Measurements from ENCODE around the gene RAVER2. TPM values are rescaled to one million over a fixed set of nuclear protein-coding genes. Genes with fewer than 3 reads are reported as not detected.
"Not testable (repeated sequence)": the region's sequence is repeated elsewhere in the genome, so short reads cannot be mapped to it uniquely, and the experiment has no call there.

RAVER2 gene
- polyA plus RNA-seq, 1 donor (not counting 4 experiments of a cell fraction or from before 2014, with no cell fraction given): 9.1 TPM

- no peak overlapping the region for H3K4me2 ChIP-seq (ENCODE audit: control insufficient read depth, extremely low read depth, insufficient read depth, low read depth, low read length)
- H3K9me1 ChIP-seq (ENCODE audit: control insufficient read depth, extremely low read depth, insufficient read depth, low read length): no peaks in the 10 kb centered on the region
- dilution Hi-C loops (cut with MboI; ENCODE audit: extremely low pct_ligation_motif_present, low sequenced_read_pairs): no loop called here
- H3K4me3 ChIP-seq (ENCODE audit: control insufficient read depth in 2 of 3, extremely low read depth in 1 of 3, insufficient read depth in 2 of 3, low read depth in 1 of 3, low read length in 3 of 3): no peak overlapping the region
- TF ChIP-seq, protein P1, sequence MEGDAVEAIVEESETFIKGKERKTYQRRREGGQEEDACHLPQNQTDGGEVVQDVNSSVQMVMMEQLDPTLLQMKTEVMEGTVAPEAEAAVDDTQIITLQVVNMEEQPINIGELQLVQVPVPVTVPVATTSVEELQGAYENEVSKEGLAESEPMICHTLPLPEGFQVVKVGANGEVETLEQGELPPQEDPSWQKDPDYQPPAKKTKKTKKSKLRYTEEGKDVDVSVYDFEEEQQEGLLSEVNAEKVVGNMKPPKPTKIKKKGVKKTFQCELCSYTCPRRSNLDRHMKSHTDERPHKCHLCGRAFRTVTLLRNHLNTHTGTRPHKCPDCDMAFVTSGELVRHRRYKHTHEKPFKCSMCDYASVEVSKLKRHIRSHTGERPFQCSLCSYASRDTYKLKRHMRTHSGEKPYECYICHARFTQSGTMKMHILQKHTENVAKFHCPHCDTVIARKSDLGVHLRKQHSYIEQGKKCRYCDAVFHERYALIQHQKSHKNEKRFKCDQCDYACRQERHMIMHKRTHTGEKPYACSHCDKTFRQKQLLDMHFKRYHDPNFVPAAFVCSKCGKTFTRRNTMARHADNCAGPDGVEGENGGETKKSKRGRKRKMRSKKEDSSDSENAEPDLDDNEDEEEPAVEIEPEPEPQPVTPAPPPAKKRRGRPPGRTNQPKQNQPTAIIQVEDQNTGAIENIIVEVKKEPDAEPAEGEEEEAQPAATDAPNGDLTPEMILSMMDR (optimal IDR thresholded peaks at IDR 0.05 in 1 of 3, IDR thresholded peaks at IDR 0.05 in 1 of 3, conservative IDR thresholded peaks at IDR 0.05 in 1 of 3; ENCODE audit: extremely low read depth in 1 of 3, insufficient read depth in 2 of 3, low read length in 3 of 3): no peak
- no peak for TF ChIP-seq EZH2 (IDR thresholded peaks at IDR 0.05; ENCODE audit: low read length)
- DNase-seq (ENCODE audit: low read depth, low spot score): no peak
- H3K79me2 ChIP-seq (ENCODE audit: control insufficient read depth, insufficient read depth, low read length): no peaks in the 10 kb centered on the region
- H3K27me3 ChIP-seq (ENCODE audit: control insufficient read depth, extremely low read depth, insufficient read depth, low read length): no peaks in the 10 kb centered on the region
- no peaks in the 10 kb centered on the region for H3K4me1 ChIP-seq (ENCODE audit: control insufficient read depth, extremely low read depth, insufficient read depth, low read length)
- FAIRE-seq: no peak
- no peaks in the 10 kb centered on the region for H3K9me3 ChIP-seq (ENCODE audit: control insufficient read depth, low read depth, low read length)
- H3K27ac ChIP-seq (ENCODE audit: control insufficient read depth, insufficient read depth, low read length): no peak overlapping the region
- H4K20me1 ChIP-seq (ENCODE audit: control insufficient read depth, extremely low read depth, insufficient read depth, low read length): no peaks in the 10 kb centered on the region
- H3K36me3 ChIP-seq (ENCODE audit: control insufficient read depth in 2 of 2, extremely low read depth in 1 of 2, insufficient read depth in 2 of 2, low read length in 2 of 2): no peaks in the 10 kb centered on the region
- H3K9ac ChIP-seq (ENCODE audit: control insufficient read depth, extremely low read depth, insufficient read depth, low read length): no peak overlapping the region
- H2AFZ ChIP-seq (ENCODE audit: control insufficient read depth, low read length): no peak overlapping the region
Measured at GRCh38 chr1:64701886-64702285, 43.0 kb upstream of the RAVER2 start.

GRCh38 chr1:64702670-64703069, 42.2 kb upstream of the RAVER2 start:
- H3K4me3 ChIP-seq (ENCODE audit: control insufficient read depth in 2 of 3, extremely low read depth in 1 of 3, insufficient read depth in 2 of 3, low read depth in 1 of 3, low read length in 3 of 3); H2AFZ ChIP-seq (ENCODE audit: control insufficient read depth, low read length); H4K20me1 ChIP-seq (ENCODE audit: control insufficient read depth, extremely low read depth, insufficient read depth, low read length); H3K79me2 ChIP-seq (ENCODE audit: control insufficient read depth, insufficient read depth, low read length); H3K4me2 ChIP-seq (ENCODE audit: control insufficient read depth, extremely low read depth, insufficient read depth, low read depth, low read length); FAIRE-seq; H3K4me1 ChIP-seq (ENCODE audit: control insufficient read depth, extremely low read depth, insufficient read depth, low read length); H3K9me3 ChIP-seq (ENCODE audit: control insufficient read depth, low read depth, low read length); H3K27ac ChIP-seq (ENCODE audit: control insufficient read depth, insufficient read depth, low read length); dilution Hi-C loops (cut with MboI; ENCODE audit: extremely low pct_ligation_motif_present, low sequenced_read_pairs); H3K36me3 ChIP-seq (ENCODE audit: control insufficient read depth in 2 of 2, extremely low read depth in 1 of 2, insufficient read depth in 2 of 2, low read length in 2 of 2); H3K9ac ChIP-seq (ENCODE audit: control insufficient read depth, extremely low read depth, insufficient read depth, low read length); H3K9me1 ChIP-seq (ENCODE audit: control insufficient read depth, extremely low read depth, insufficient read depth, low read length); H3K27me3 ChIP-seq (ENCODE audit: control insufficient read depth, extremely low read depth, insufficient read depth, low read length); DNase-seq (ENCODE audit: low read depth, low spot score): not testable (repeated sequence)

- Histone ChIP-seq H3K9me1 (ENCODE audit: control insufficient read depth, extremely low read depth, insufficient read depth, low read length) (no peaks in the 10 kb centered on the region), H3K4me2 (ENCODE audit: control insufficient read depth, extremely low read depth, insufficient read depth, low read depth, low read length) (no peak overlapping the region), H4K20me1 (ENCODE audit: control insufficient read depth, extremely low read depth, insufficient read depth, low read length) (no peaks in the 10 kb centered on the region), H3K4me1 (ENCODE audit: control insufficient read depth, extremely low read depth, insufficient read depth, low read length) (no peaks in the 10 kb centered on the region), H3K9me3 (ENCODE audit: control insufficient read depth, low read depth, low read length) (no peaks in the 10 kb centered on the region), H3K9ac (ENCODE audit: control insufficient read depth, extremely low read depth, insufficient read depth, low read length) (no peak overlapping the region), H3K36me3 (ENCODE audit: control insufficient read depth in 2 of 2, extremely low read depth in 1 of 2, insufficient read depth in 2 of 2, low read length in 2 of 2) (no peaks in the 10 kb centered on the region), H3K79me2 (ENCODE audit: control insufficient read depth, insufficient read depth, low read length) (no peaks in the 10 kb centered on the region), H2AFZ (ENCODE audit: control insufficient read depth, low read length) (no peak overlapping the region), H3K4me3 (ENCODE audit: control insufficient read depth in 2 of 3, extremely low read depth in 1 of 3, insufficient read depth in 2 of 3, low read depth in 1 of 3, low read length in 3 of 3) (no peak overlapping the region), H3K27me3 (ENCODE audit: control insufficient read depth, extremely low read depth, insufficient read depth, low read length) (no peaks in the 10 kb centered on the region), H3K27ac (ENCODE audit: control insufficient read depth, insufficient read depth, low read length) (no peak overlapping the region)
- TF ChIP-seq EZH2 (IDR thresholded peaks at IDR 0.05; ENCODE audit: low read length): no peak
- TF ChIP-seq, protein P1 (optimal IDR thresholded peaks at IDR 0.05 in 1 of 3, IDR thresholded peaks at IDR 0.05 in 1 of 3, conservative IDR thresholded peaks at IDR 0.05 in 1 of 3; ENCODE audit: extremely low read depth in 1 of 3, insufficient read depth in 2 of 3, low read length in 3 of 3): no peak
- dilution Hi-C loops (cut with MboI; ENCODE audit: extremely low pct_ligation_motif_present, low sequenced_read_pairs): no loop called here
- no peak for FAIRE-seq
- no peak for DNase-seq (ENCODE audit: low read depth, low spot score)
Measured at GRCh38 chr1:64703600-64703999, 41.3 kb upstream of the RAVER2 start.

Measured in keratinocyte (primary cell).